GM18873 (cell line): ENCODE data around the gene GATD1.

Source experiments
- ATAC-seq: cut with Tn5 transposase; IDR thresholded peaks from one replicate; pipeline ENCODE4 v1.9.1; 2021; ENCODE audit warnings: mild to moderate bottlenecking, moderate library complexity, moderate number of reproducible peaks; ENCODE audit not compliant: unreplicated experiment, low FRiP score

GATD1 gene

GRCh38 chr11:796565-797295, 19.4 kb upstream of the GATD1 start:
- ATAC-seq: no peak

- no peak for ATAC-seq
These were observed 18.6 kb upstream of the GATD1 start for GRCh38 chr11:795634-796564.

DNA sequence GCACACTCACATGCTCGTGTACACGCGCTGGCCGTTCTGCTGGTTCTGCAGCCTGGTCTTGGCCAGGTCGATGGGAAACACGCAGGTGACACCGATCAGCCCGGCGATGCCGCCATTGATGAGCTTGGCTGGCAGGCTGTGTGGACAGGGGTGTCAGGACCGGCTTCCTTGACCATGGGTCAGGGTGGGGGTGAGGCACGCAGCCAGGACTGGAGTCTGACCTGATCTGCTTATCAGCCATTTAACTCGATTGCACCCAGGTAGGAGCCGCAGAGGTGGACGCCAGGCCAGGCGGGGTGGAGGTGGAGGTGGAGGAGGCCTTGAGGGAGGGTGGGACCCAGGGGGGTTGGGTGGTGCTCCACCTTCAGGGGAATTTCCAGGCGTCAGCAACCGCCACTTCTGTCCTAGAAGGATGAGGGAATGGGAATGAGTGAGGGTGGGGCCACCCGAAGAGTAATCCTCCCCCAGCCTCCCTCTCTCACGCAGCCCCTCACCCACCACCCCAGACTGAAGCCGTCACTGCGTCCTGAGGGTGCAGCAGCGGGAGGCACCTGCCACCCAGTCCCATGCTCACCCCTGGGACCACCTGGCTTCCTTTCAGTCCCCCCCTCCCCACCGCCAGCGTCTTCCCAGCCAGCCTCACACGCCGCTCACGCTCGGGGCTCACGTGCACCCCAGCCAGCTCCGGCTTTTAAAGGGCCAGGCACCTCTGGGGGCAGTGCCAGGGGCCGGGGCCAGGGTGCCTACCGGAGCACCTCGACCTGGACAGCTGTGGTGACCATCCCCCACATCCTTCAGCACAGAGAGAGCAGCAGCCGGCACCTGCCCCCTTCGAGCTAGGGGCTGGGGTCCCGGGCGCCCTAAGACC, 17.7 kb upstream of the GATD1 start:
- no peak for ATAC-seq

DNA sequence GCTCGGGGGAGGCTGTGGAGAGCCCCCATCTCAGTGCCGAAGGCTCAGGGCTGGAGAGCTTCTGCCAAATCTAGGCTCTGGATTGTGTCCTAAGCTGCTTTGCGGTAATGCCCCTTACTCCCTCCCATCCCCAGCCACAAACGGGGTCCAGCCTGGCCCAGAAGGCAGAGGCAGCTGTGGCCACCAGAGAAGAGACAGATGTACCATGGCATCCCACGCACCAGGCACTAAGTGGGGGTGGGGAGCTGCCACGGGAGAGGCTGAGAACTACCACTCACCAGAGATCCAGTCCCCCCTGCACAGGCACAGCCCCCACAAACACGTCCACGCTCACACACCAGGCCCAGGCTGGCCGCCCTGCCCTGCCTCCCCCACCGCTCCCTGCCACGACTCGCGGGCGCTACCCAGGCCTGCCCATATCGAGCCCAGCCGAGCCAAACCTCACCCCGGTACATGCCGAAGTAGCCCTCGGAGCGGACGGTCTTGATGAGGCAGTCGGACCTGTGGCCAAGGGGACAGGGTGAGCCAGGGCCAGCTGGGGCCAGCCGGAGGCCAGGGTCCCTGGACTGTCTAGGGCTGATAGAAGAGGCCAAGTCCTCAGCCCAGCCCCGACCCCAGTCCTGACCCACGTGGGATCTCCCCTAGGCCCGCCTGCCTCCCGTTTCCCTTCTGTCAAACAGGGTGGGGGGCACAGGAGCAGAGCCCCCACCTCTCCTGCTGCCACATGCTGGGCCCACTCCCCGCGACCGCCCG, 16.9 kb upstream of the GATD1 start:
- ATAC-seq: no peak

- no peak for ATAC-seq
These were observed 16.3 kb upstream of the GATD1 start for GRCh38 chr11:793556-793955.

DNA sequence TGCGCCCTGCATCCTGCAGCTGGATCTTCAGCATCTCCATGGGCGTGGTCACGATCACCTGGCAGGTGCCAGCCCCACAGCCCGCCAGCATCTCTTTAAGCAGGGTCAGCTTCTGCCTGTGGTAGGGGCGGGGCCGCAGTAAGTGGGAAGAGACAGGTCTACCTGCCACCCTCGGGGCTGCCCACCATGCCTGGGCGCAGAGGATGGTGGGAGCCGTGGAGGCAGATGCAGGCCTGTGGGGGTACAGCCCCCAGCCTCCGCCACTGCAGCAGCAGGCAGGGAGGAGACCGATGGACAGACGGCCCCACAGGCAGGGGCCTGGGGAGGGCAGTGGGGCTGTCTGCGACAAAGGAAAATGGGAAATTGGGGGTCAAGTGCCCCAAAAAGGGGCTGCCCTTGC, 15.6 kb upstream of the GATD1 start:
- ATAC-seq: no peak

GRCh38 chr11:792535-792821, 15.2 kb upstream of the GATD1 start:
- ATAC-seq: no peak

GRCh38 chr11:791658-792534, 14.6 kb upstream of the GATD1 start:
- no peak for ATAC-seq

DNA sequence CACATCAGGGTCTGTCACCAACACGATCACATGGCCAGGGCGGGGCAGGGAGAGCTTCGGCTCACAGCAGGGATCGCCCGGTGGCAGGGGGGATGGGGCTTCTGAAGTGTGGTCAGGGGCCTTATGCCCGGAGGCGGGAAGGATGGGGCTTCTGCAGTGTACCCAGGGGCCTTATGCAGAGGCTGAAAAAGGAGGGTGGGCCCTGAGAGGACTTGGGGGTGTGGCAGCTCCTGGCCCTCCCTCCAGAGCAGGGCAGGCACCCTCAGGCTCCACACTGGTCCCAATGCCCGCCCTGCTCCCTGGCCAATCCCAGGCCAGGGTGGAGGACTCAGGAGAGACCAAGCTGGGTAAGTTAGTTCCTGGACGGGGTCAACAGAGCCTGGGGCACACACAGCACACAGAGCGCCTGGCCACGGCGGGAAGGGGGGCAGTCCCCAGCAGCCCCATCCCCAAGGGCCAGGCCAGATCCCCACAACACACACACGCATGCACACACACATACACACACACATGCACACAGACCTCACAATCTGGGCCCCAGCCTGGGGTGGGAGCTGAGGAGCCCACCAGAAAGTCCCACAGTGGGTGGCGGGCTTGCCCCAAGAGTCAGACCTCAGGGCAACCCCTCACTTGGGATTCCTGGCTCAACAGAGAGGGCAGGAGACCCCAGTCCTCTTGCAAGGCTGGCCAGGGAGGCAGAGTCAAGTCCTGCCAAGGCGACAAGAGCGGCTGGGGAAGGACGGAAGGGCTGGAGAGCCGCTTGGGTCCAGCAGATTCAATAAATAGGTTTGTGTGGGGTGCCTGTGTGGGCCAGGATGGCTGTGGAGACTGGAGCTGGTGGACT, 13.7 kb upstream of the GATD1 start:
- no peak for ATAC-seq

DNA sequence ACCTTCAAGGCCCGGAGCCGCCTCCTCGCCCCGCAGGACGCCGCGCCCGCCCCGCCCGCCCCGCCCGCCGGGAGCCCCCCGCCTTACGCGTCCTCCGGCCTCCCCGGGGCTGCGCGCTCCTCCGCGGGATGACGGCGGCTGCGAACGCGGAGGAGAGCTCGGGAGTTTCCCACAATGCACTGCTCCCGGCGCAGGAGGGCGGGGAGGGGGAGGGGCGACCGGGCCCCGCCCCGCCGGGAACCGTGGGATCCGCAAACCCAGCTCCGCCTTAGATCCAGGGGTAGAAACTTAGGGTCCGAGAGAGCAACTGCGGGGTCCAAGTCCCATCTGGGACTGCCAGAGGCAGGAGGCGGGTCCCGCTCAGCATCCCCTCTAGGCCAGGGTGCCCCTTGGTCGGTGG, 12.7 kb upstream of the GATD1 start, which contains the start of gene CEND1:
CEND1 (minus strand) TSS at position 148 of the 400 bp plus-strand sequence. CDS start 1,514 bp downstream, outside the sequence.
- ATAC-seq: no peak

DNA sequence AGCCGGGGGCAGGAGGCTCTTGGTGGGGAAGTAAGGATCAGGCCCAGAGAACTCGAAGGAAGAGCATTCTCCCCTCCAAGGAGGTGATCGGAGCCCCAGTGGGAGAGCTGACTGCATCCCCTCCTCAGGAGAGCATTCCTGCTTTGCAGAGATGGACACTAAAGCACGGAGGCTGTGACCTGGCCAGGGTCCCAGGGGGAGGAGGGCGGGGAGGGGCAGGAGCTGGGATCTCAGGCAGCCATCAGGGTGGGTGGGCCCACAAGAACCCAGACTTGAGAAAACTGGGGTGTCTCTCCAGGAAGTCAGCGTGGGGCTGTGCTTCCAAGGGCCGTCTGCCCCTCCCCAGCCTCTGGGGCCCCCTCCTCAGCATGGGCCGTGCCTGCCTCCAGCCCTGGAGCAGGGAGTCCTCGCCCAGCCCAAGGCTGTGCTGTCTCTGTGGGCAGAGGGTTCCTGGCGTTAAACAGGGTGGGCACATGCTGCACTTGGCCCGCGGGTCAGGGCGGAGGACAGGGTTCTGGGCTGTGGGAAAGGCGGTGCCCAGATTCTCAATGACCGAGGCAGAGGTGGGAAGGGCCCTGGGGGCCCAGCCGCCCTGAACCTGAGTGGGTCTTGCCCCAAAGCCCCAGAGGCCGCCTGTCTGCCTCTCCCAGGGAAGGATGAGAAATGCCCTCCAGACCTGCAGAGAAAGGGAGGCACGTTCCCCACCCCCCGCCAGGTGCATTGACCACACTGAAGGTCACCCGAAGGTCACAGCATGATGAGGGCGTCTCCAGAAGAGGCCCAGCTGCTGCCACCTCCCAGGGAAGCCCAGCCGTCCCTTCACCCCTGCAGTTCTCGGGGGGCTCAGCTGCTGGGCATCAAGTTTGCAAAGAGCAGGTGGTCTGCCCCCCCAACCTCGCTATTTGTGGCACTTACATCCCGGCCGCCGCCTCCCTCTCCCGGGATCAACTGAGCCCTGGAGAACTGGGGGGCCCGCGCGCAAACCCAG, 12.0 kb upstream of the GATD1 start:
- no peak for ATAC-seq

DNA sequence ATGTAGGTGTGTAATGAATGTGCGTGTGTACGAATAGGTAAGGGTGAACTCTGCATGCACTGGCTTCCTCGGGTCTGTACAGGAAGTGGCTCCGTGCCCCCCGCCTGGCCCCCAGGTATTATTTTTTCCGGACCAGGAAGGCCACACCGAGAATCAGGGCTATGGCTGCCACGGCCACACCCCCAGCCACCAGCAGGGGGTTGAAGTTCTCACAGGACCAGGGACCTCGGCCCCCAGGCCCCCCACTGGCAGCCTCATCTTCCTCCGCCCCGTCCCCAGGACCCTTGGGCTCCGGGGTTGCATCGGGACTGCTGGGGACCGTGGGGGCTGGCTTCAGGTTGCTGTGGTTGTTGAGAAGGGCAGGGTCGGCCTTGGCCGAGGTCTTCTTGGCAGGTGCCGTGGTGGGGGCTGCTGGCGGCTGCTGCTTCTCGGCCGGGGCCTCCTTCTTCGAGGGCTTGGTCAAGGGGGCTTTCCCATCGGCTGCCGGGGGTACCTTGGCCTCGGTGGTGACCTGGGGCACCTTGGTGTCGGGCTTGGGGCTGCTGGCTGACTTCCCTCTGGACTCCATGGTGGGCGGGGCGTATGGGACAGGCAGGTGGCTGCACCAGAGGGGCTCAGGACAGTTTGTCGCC, 10.8 kb upstream of the GATD1 start:
- no peak for ATAC-seq

DNA sequence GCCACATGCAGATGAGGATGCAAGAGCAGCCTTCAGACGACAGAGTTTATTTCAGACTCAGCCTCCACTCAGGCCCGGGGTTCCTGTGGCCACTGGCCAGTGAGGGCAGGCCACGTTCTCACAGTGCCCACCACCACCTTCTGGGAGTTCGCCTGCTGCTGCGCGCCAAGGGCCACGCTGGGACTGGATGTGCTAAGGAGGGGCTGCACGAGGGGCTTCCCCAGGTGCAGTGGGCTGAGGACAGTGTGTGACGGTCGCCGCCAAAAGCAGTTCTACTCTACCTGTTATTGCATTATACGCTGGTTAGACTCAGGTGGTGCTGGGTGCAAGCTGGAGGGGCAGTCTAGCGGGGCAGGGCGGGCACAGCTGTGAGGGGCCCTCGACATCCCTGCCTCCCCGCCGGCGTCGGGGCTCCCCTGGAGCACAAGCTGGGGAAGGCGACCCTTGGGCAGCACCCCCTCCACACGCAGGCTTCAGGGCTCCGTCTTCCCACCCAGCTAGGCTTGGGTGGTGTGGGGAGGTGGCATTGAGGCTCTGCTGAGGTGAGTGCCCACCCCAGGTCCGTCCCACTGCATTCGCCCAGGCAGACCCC, 9.9 kb upstream of the GATD1 start:
- no peak for ATAC-seq

DNA sequence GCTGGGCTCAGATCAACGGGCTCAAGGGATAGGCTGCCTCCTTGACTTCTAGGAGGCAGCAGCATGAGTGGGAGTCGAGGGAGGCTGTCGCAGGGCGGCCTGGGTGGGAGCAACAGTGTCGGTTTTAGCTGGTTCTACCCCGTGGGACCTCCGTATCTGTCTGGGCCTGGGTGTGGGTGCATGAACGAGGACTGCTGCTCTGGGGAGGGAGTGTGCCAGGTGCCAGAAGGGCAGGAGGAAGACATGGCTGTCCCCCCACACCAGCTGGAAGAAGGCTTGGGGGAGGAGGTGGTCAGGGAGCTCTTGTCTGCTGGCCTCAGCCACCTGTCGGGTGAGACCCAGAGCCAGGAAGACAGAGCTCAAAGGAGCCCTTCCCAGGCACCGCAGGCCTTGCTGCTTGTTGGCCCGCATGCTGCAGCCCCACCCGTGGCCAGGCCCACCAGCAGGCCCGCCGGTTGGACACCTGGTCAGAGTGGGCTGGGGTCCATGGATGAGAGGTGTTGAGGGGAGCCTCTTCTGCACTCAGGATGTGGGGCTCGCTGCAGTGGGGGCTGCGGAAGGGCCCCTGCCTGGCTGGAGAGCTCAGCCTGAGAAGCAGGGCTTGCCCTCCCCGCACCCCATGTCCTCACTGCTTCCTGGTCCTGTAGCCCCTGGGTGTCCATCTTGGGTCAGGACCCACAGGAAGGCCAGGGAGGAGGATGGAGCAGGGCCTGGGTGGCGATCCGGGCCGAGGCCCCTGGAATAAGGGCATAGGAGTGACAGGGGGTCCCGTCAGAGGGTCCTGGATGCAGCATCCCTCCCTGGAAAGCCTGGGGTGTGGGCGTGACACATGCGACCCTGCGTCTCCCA, 9.2 kb upstream of the GATD1 start:
- no peak for ATAC-seq

- ATAC-seq: no peak
These were observed 6.3 kb upstream of the GATD1 start for GRCh38 chr11:783581-784015.
